GM18909 (cell line): Measurements from ENCODE around the gene CEMIP2.
A peak's percentile ranks its signal among the peaks of the same experiment; 100 is the strongest.

ENCODE experiments used
- ATAC-seq: cut with Tn5 transposase; IDR thresholded peaks from one replicate; pipeline ENCODE4 v1.9.1; 2021; ENCODE audit warnings: mild to moderate bottlenecking; ENCODE audit not compliant: unreplicated experiment, poor library complexity

Gene CEMIP2

GRCh38 chr9:71652480-71652879 is 115.8 kb downstream of the CEMIP2 start:
- no peak for ATAC-seq

GRCh38 chr9:71648453-71648852 is 119.9 kb downstream of the CEMIP2 start:
- ATAC-seq: no peak

- ATAC-seq: peak; percentile 62
Measured at GRCh38 chr9:71647094-71647591, 121.2 kb downstream of the CEMIP2 start.

- no peak for ATAC-seq
Measured at GRCh38 chr9:71646131-71646530, 122.2 kb downstream of the CEMIP2 start.

GRCh38 chr9:71644819-71645362 is 123.4 kb downstream of the CEMIP2 start:
- ATAC-seq: no peak

GRCh38 chr9:71643330-71643729 is 125.0 kb downstream of the CEMIP2 start:
- no peak for ATAC-seq

- no peak for ATAC-seq
Measured at GRCh38 chr9:71642056-71642455, 126.3 kb downstream of the CEMIP2 start.

- peak; percentile 61 for ATAC-seq
Measured at GRCh38 chr9:71638627-71639026, 129.7 kb downstream of the CEMIP2 start.

GRCh38 chr9:71637926-71638325 is 130.4 kb downstream of the CEMIP2 start:
- no peak for ATAC-seq

- ATAC-seq: no peak
Measured at GRCh38 chr9:71637375-71637774, 130.9 kb downstream of the CEMIP2 start.

- ATAC-seq: no peak
Measured at GRCh38 chr9:71636143-71636839, 132.0 kb downstream of the CEMIP2 start.

- no peak for ATAC-seq
Measured at GRCh38 chr9:71634752-71635151, 133.6 kb downstream of the CEMIP2 start.
